Measurements from ENCODE around the gene PHACTR1. TPM values are rescaled to one million over a fixed set of nuclear protein-coding genes. Genes with fewer than 3 reads are reported as not detected.

The PHACTR1 gene
- polyA plus RNA-seq, 2 of the 4 experiments (the other 2 are of a cell fraction), result not detected

DNA sequence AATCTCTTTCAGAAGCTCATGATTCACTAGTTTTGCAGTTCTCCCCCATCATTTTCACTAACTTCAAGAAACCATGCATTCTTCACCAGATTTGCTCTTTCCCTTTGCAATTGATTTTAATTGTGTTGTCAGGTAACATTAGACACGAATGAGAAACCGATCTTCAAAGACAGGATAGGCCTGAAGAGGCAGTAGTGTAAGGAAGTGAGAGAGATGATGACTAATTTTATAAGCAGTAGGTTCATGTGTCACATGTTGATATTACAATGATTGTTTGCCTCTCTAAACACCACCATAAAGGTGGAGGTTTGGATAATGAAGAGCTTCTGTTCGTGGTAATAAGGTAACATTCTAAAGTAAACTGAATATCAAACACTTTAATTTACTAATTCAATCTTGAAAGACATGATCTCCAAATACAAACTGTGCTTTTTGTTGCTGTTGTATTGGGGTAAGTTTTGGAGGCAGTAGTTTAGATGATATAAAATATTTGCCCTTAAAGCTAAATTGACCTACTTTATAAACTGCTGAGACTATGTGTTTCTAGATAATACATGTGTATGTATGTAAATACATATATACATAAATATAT is 207.2 kb downstream of the PHACTR1 start:
- Histone ChIP-seq H3K27ac (no peak overlapping the region), H3K4me3 (no peak overlapping the region), H3K4me1 (no peaks in the 10 kb centered on the region), H3K9me3 (no peaks in the 10 kb centered on the region), H3K4me2 (no peak overlapping the region)
- ChIA-PET CTCF (interaction anchor here (1.3 kb wide), 1 partner anchor 11 kb away, joined by 4 read pairs; no protein-coding TSS in a partner anchor), POLR2A (no interaction called here)
- no peak for TF ChIP-seq CEBPB (IDR thresholded peaks at IDR 0.05)
- no peak for TF ChIP-seq RNF2 (IDR thresholded peaks at IDR 0.05; ENCODE audit: borderline replicate concordance, low read depth)
- no peak for TF ChIP-seq MAFK (IDR thresholded peaks at IDR 0.05; ENCODE audit: partially characterized antibody)
- no peak for TF ChIP-seq EP300 (IDR thresholded peaks at IDR 0.05)
- no peak for TF ChIP-seq CBX8 (IDR thresholded peaks at IDR 0.05)
- TF ChIP-seq HOXB13 (CRISPR knock-in tag; IDR thresholded peaks at IDR 0.05; ENCODE audit: low read depth), result no peak
- no peak for TF ChIP-seq SMC3 (IDR thresholded peaks at IDR 0.05)
- TF ChIP-seq MYC (IDR thresholded peaks at IDR 0.05; ENCODE audit: borderline replicate concordance, low read length), result no peak
- TF ChIP-seq, protein P1, sequence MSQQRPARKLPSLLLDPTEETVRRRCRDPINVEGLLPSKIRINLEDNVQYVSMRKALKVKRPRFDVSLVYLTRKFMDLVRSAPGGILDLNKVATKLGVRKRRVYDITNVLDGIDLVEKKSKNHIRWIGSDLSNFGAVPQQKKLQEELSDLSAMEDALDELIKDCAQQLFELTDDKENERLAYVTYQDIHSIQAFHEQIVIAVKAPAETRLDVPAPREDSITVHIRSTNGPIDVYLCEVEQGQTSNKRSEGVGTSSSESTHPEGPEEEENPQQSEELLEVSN (IDR thresholded peaks at IDR 0.05; ENCODE audit: borderline replicate concordance, low read depth), result no peak
- no peak for TF ChIP-seq ESRRA (IDR thresholded peaks at IDR 0.05; ENCODE audit: borderline replicate concordance, low read length)
- no peak for TF ChIP-seq CHD2 (IDR thresholded peaks at IDR 0.05; ENCODE audit: low read length, partially characterized antibody)
- TF ChIP-seq FOSB (CRISPR knock-in tag; IDR thresholded peaks at IDR 0.05), result no peak
- TF ChIP-seq RCOR1 (IDR thresholded peaks at IDR 0.05; ENCODE audit: low read depth, low read length), result no peak
- FAIRE-seq (no peak), DNase-seq (ENCODE audit: low read depth in 1 of 2, low spot score in 1 of 2) (no peak), ATAC-seq (no peak)
- whole genome bisulfite sequencing (ENCODE audit: missing lambda C conversion rate), result under 1% methylated on average over 3 of the region's 3 CpGs

DNA sequence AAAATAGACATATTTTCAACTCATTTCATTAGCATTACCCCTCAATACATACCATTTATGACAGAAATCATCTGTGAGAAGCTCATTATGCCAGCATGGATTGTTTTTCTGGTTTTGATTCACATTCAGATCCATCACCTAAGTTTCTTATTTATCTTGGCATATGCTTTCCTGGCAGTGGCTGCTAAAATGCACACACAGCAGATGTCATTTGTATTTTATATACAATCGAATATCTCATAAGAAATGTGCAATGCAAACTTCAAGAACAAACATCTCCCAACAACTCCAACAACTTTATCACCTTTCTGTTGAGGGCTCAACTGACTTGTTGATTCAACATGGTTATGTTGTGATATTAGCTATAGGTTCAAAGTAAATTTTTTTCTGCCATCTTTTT is 208.3 kb downstream of the PHACTR1 start:
- Histone ChIP-seq H3K4me3 (no peak overlapping the region), H3K4me2 (no peak overlapping the region), H3K27ac (no peak overlapping the region), H3K4me1 (no peaks in the 10 kb centered on the region), H3K9me3 (no peaks in the 10 kb centered on the region)
- ChIA-PET POLR2A (no interaction called here), CTCF (no interaction called here)
- TF ChIP-seq, protein P2, sequence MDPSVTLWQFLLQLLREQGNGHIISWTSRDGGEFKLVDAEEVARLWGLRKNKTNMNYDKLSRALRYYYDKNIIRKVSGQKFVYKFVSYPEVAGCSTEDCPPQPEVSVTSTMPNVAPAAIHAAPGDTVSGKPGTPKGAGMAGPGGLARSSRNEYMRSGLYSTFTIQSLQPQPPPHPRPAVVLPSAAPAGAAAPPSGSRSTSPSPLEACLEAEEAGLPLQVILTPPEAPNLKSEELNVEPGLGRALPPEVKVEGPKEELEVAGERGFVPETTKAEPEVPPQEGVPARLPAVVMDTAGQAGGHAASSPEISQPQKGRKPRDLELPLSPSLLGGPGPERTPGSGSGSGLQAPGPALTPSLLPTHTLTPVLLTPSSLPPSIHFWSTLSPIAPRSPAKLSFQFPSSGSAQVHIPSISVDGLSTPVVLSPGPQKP (IDR thresholded peaks at IDR 0.05; ENCODE audit: low read depth, low read length), result no peak
- no peak for TF ChIP-seq HDAC2 (IDR thresholded peaks at IDR 0.05)
- TF ChIP-seq, protein P1 (IDR thresholded peaks at IDR 0.05; ENCODE audit: borderline replicate concordance, low read depth), result no peak
- no peak for TF ChIP-seq RNF2 (IDR thresholded peaks at IDR 0.05; ENCODE audit: borderline replicate concordance, low read depth)
- TF ChIP-seq, protein P3, sequence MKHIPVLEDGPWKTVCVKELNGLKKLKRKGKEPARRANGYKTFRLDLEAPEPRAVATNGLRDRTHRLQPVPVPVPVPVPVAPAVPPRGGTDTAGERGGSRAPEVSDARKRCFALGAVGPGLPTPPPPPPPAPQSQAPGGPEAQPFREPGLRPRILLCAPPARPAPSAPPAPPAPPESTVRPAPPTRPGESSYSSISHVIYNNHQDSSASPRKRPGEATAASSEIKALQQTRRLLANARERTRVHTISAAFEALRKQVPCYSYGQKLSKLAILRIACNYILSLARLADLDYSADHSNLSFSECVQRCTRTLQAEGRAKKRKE (CRISPR knock-in tag; IDR thresholded peaks at IDR 0.05; ENCODE audit: low read depth), result no peak
- TF ChIP-seq EP300 (IDR thresholded peaks at IDR 0.05), result no peak
- no peak for TF ChIP-seq SMC3 (IDR thresholded peaks at IDR 0.05)
- TF ChIP-seq FOSB (CRISPR knock-in tag; IDR thresholded peaks at IDR 0.05), result no peak
- TF ChIP-seq PHF8 (IDR thresholded peaks at IDR 0.05; ENCODE audit: borderline replicate concordance, low read depth), result no peak
- no peak for TF ChIP-seq RAD21 (conservative IDR thresholded peaks at IDR 0.05 in 1 of 2, IDR thresholded peaks at IDR 0.05 in 1 of 2)
- no peak for TF ChIP-seq EHF (CRISPR knock-in tag; IDR thresholded peaks at IDR 0.05)
- FAIRE-seq, result no peak
- 0% methylated on average over 1 of the region's 1 CpG for WGBS (ENCODE audit: missing lambda C conversion rate)
- DNase-seq (ENCODE audit: low read depth in 1 of 2, low spot score in 1 of 2), result no peak
- ATAC-seq, result no peak

DNA sequence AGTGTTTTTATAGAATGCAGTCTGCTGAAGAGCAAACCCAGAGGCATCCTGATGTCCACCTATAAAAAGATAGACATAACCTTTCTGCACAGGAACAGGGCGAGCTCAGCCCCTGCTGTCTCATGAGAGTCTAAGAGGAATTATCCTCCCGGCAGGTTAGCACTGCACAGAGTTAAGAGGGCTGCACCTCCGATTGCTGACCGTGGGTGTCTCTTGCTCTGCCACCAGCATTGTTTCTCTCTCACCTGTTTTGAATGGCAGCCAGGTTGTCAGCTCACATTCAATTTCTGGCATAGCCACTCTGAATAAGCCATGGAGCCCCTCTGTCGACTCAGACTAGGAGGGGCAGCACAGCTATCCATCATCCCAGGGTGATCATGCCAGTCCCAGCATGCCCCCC is 211.2 kb downstream of the PHACTR1 start:
- Histone ChIP-seq H3K4me3 (no peak overlapping the region), H3K9me3 (no peaks in the 10 kb centered on the region), H3K4me1 (no peaks in the 10 kb centered on the region), H3K27ac (no peak overlapping the region), H3K4me2 (no peak overlapping the region)
- ATAC-seq (no peak), DNase-seq (ENCODE audit: low read depth in 1 of 2, low spot score in 1 of 2) (no peak), FAIRE-seq (no peak)
- ChIA-PET POLR2A (no interaction called here), CTCF (no interaction called here)
- TF ChIP-seq MAFK (IDR thresholded peaks at IDR 0.05; ENCODE audit: partially characterized antibody) (no peak), ZSCAN20 (CRISPR knock-in tag; IDR thresholded peaks at IDR 0.05) (no peak), ZNF302 (CRISPR knock-in tag; IDR thresholded peaks at IDR 0.05) (no peak), ZC3H11A (IDR thresholded peaks at IDR 0.05) (no peak), CHD4 (IDR thresholded peaks at IDR 0.05; ENCODE audit: borderline replicate concordance) (no peak), NPAS2 (CRISPR knock-in tag; IDR thresholded peaks at IDR 0.05; ENCODE audit: borderline replicate concordance) (no peak), FOSB (CRISPR knock-in tag; IDR thresholded peaks at IDR 0.05) (no peak), JUNB (IDR thresholded peaks at IDR 0.05) (no peak)
- TF ChIP-seq, protein P4, sequence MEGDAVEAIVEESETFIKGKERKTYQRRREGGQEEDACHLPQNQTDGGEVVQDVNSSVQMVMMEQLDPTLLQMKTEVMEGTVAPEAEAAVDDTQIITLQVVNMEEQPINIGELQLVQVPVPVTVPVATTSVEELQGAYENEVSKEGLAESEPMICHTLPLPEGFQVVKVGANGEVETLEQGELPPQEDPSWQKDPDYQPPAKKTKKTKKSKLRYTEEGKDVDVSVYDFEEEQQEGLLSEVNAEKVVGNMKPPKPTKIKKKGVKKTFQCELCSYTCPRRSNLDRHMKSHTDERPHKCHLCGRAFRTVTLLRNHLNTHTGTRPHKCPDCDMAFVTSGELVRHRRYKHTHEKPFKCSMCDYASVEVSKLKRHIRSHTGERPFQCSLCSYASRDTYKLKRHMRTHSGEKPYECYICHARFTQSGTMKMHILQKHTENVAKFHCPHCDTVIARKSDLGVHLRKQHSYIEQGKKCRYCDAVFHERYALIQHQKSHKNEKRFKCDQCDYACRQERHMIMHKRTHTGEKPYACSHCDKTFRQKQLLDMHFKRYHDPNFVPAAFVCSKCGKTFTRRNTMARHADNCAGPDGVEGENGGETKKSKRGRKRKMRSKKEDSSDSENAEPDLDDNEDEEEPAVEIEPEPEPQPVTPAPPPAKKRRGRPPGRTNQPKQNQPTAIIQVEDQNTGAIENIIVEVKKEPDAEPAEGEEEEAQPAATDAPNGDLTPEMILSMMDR (IDR thresholded peaks at IDR 0.05), result no peak
- TF ChIP-seq, protein P5, sequence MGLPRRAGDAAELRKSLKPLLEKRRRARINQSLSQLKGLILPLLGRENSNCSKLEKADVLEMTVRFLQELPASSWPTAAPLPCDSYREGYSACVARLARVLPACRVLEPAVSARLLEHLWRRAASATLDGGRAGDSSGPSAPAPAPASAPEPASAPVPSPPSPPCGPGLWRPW (IDR thresholded peaks at IDR 0.05), result no peak
- TF ChIP-seq, protein P3 (CRISPR knock-in tag; IDR thresholded peaks at IDR 0.05; ENCODE audit: low read depth), result no peak
- WGBS (ENCODE audit: missing lambda C conversion rate), result 8% methylated on average over 5 of the region's 5 CpGs

Data from A549 (cell line).